CD4-positive, alpha-beta T cell treated with Interleukin-2 at 100 ng/mL for 4 hours (primary cell): ENCODE measurements around the gene HOMER3.

Source experiments
- DNase-seq: peaks from one replicate; pipeline ENCODE4 v3.0.0-alpha.2; 2020; ENCODE audit warnings: low spot score

Gene HOMER3

DNA sequence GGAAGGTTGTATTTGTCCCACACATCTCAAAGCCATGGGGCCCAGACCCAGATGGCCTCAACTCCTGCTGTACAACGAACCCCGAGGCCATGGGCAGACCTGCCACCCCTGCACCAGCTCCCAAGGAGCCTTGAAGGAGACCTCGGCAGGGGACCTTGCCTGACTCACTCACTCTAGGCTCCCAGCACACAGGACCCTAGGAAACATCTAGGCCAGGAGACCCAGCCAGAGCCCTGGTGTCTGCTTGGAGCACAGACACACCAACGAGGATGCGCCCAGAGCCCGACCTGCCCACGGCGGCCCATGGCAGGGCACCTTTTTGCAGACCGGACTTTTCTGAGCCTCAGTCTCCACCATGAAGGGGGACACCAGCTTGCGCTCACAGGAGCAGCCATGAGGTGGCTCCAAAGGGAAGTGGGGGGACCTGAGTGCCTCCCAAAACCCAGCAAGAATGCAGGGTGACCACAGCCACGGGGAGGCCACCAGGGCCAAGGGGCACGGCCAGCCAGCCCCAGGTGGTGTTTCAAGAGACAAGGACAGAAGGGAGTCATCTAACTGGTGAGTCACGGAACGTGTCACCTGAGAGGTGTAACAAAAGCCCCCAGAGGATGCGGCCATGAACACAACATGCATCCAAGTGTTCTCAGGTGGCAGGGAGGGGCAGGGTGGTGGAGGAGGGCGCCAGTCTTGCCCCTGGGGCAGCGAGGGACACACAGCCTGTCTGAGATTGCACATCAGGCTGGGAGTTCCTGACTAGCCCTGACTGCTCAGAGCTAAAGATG lies 40.1 kb downstream of the HOMER3 start:
- DNase-seq, result no peak

GRCh38 chr19:18899624-18900560 lies 41.1 kb downstream of the HOMER3 start:
- DNase-seq, result no peak

- DNase-seq, result no peak
Measured at GRCh38 chr19:18898607-18899408, 42.2 kb downstream of the HOMER3 start.

DNA sequence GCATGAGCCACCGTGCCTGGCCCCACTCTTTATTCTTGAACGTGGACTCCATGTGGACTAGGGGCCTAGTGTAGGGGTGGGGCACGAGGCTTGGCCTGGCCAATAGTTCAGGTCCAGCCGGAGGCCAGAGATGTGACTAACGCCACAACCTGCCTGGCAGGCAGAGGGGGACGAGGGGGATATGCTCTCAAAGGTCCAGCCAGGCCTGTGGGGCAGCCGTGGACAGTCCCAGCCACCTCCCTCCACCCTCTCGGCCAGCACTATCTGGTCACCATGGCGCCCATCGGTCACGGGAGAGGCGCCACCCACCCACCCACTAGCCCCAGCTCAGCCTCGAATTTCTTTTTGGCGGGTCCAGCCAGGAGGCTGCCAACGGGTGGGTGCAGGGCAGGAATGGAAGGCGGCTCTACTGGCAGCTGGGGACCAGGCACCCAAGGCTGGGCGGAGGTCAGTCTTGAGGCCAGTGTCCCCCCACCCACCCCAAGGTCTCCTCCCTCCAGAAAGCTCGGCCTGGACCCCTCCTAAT lies 42.9 kb downstream of the HOMER3 start:
- DNase-seq, result no peak

DNA sequence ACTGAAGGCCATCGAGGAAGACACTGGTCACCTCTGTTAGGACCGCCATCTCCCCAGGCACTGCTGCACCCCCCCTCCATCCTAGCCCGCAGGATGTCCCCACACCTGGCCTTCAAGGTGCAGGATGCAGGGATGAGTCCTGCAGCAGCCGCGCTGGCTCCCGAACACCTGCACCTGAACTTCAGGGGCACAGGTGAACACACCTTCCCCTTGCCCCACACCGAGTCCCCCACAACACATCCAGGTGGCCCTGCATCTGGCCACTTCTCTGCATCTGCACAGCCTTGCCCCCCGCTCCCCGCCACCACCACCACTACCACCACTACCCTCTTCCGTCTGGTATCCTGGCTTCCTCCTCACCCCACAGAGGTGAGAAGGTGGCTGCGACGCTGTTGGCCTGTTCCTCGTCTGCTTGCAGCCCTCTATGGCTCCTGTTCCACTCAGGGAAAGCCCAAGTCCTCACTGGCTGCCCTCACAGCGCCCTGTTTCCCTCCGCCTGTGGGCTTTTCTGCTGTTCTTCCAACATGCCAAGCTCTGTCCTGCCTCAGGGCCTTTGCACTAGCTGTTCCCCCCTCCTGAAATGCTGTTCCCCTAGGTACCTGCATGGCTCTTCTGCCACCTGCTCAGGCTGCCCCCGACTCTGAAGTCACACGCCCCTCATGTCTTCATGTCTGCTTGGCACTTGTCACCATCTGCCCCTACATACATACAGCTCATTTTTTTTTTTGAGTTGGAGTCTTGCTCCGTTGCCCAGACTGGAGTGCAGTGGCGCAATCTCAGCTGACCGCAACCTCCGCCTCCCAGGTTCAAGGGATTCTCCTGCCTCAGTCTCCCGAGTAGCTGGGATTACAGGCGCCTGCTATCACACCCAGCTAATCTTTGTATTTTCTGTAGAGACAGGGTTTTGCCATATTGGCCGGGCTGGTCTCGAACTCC lies 43.7 kb downstream of the HOMER3 start:
- no peak for DNase-seq

- no peak for DNase-seq
Measured at GRCh38 chr19:18896421-18896841, 44.6 kb downstream of the HOMER3 start.

DNA sequence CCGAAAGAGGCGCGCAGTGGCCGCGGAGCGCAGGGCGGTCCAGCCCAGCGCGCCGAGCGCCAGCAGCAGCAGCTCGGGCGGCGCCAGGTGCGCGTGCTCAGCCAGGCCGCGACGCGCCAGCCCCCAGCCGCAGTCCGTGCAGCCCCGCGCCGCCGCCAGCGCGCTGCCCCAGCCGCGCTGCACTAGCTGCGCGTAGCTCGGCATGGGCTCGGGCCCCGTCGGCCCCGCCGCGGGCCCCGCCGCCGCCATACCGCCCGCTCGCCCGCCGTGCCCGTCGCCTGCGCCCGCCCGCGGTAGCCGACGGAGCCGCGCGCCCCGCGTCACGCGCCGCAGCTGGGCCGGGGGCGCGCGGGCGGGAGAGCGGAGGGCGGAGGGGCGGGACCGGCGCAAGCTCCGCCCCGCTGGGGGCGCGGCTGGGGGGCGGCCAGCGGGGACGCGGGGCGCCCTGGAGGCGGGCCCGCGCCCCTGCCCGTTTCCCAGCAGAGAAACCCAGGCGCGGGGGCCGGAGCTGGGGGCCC lies 45.1 kb downstream of the HOMER3 start, which contains the start of gene CERS1:
Gene CERS1, minus strand, starts transcription at position 335 of the 518 bp plus-strand sequence. Its CDS starts 86 bp downstream, at position 249.
- no peak for DNase-seq

DNA sequence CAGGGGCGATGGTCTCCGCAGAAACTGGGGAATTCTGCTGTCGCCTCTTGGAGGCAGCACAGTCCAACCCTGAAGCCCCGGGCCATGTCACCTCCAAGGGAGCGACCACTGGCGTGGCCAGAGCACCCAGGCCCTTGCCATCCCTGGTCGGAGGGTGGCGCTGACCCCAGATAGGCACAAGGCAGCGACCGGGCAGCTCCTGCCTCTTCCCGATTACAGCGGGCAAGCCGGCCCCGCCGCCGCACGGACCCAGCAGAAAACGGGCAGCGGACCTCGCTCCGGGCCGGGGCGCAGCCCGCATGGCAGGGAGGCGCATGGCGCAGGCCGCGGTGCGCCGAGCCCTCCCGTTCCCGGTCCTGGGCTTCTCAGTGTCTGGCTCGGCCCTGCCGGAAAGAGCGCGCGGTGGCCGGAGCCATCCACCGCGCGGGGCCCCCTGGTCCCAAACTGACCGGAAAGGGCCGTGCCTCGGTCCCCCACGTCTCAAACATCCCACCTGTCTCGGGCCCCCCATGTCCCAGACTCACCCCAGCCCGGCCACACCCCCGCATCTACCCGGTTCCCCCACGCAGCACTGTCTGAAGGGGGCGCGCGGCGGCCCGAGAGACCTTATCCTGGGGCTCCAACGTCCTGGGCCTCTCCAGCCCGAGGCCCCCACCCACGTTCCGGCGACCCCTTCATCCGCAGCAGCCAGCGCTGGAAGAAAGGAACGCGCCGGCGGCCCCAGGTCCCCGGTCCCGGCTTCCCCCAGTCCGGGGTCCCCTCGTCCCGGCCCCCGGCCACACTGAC lies 45.8 kb downstream of the HOMER3 start:
- DNase-seq, result no peak

GRCh38 chr19:18894254-18895037 lies 46.6 kb downstream of the HOMER3 start:
- no peak for DNase-seq

GRCh38 chr19:18893587-18894253 lies 47.3 kb downstream of the HOMER3 start:
- no peak for DNase-seq

GRCh38 chr19:18889949-18890745 lies 50.9 kb downstream of the HOMER3 start:
- no peak for DNase-seq

DNA sequence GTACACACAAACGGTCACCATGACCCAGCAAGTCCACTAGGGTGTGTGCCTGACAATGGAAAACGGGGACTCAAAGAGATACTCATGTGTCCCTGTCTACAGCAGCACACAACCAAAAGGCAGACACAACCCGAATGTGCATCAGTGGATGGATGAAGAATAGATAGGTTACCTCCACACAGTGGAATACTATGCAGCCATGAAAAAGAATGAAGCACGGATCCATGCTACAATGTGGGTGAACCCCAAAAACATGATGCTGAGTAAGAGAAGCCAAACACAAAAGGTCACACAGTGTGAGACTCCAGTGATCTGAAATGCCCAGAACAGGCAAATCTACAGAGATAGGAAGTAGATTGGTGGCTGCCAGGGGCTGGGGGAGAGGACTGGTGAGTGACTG lies 54.0 kb downstream of the HOMER3 start:
- DNase-seq, result no peak

- DNase-seq, result no peak
Measured at GRCh38 chr19:18883526-18884304, 57.3 kb downstream of the HOMER3 start.

DNA sequence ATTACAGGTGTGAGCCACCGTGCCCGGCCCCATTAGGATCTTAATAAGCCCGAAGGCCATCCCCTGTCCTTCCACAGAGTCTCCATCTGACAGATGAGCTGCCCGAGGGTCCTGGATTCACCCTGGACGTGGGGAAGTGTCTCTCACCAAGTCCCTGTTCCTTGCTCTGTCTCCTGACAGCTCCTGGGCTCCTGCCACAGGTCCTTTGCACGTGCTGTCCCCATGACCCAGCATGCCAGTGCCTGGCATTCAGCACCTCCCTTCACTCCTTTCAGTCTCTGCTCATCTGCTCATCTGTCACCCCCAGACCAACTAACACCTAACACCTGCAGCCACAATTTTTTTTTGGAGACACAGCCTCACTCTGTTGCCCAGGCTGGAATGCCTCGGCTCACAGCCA lies 59.5 kb downstream of the HOMER3 start:
- DNase-seq, result no peak

- DNase-seq, result no peak
Measured at GRCh38 chr19:18879579-18880373, 61.2 kb downstream of the HOMER3 start.
